SK-N-SH (cell line): ENCODE measurements around the gene DENND5A.

ENCODE experiments used
- CTCF ChIP-seq: fragments of 200-600 bp; sonication (generic); IDR thresholded peaks from 2 replicates; pipeline ENCODE4 v1.6.1; 2017; ENCODE audit warnings: antibody characterized with exemption, mild to moderate bottlenecking, moderate library complexity
- EP300 ChIP-seq, 2 experiments: IDR thresholded peaks; 2 replicates each; pipeline versions ENCODE4 v1.4.0 to v1.6.1; 2012; ENCODE audit warnings: borderline replicate concordance in 1 of 2, low read depth in 1 of 2, low read length in 1 of 2
- IRF3 ChIP-seq: fragments of 150-350 bp; IDR thresholded peaks from 2 replicates; pipeline ENCODE4 v1.6.1; 2016; ENCODE audit warnings: mild to moderate bottlenecking, low read depth, low read length
- MXI1 ChIP-seq: IDR thresholded peaks from 2 replicates; pipeline ENCODE4 v1.6.1; 2012; ENCODE audit warnings: mild to moderate bottlenecking, low read depth, low read length, improper control_type of control experiment
- YY1 ChIP-seq: IDR thresholded peaks from 2 replicates; pipeline ENCODE4 v1.4.0; 2012; ENCODE audit warnings: low read depth, mild to moderate bottlenecking

GRCh38 chr11:9273376-9274336, 8.5 kb upstream of the DENND5A start:
- TF ChIP-seq CTCF = no peak
- TF ChIP-seq EP300 (IDR thresholded peaks at IDR 0.05; ENCODE audit: borderline replicate concordance in 1 of 2, low read depth in 1 of 2, low read length in 1 of 2) = no peak
- no peak for TF ChIP-seq YY1
- no peak for TF ChIP-seq MXI1
- TF ChIP-seq IRF3 = no peak
